Jurkat, Clone E6-1 (cell line): ENCODE data around the gene VEZF1.

Source experiments
- DNase-seq: peaks from one replicate; pipeline ENCODE4 v3.0.0-alpha.2; 2011; ENCODE audit warnings: low read depth, low spot score
- H3K4me3 ChIP-seq: 2 replicates; pipeline ENCODE4 v1.5.1; 2011; ENCODE audit warnings: mild to moderate bottlenecking, low read length, control low read depth, moderate library complexity

Gene VEZF1

GRCh38 chr17:57941384-57942370 lies 46.4 kb downstream of the VEZF1 start:
- no peak for DNase-seq
- H3K4me3 ChIP-seq, result no peak overlapping the region

- H3K4me3 ChIP-seq, result no peak overlapping the region
- DNase-seq, result no peak
Observed at GRCh38 chr17:57940653-57941329, 47.3 kb downstream of the VEZF1 start.

GRCh38 chr17:57940231-57940630 lies 47.8 kb downstream of the VEZF1 start:
- H3K4me3 ChIP-seq, result no peak overlapping the region
- DNase-seq, result no peak

DNA sequence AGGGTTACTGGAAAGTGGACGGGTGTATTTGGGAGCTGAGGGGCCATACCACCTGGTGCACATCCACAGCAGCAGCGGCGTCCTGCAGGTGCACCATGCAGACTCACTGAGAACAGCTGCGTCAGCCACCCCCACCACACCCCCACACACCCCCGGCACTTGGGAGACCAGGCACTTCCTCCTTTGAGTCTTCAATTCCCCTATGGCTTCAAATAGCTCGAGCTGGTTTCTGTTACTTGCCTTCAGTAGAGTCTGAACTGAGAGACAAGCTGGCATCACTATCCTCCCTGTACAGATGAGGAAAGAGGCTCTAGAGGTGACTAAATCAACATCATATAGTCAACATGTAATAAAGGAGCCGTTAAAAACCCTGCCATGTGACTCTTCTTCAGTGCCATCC lies 48.3 kb downstream of the VEZF1 start:
- DNase-seq, result peak; percentile 72
- no peak overlapping the region for H3K4me3 ChIP-seq

DNA sequence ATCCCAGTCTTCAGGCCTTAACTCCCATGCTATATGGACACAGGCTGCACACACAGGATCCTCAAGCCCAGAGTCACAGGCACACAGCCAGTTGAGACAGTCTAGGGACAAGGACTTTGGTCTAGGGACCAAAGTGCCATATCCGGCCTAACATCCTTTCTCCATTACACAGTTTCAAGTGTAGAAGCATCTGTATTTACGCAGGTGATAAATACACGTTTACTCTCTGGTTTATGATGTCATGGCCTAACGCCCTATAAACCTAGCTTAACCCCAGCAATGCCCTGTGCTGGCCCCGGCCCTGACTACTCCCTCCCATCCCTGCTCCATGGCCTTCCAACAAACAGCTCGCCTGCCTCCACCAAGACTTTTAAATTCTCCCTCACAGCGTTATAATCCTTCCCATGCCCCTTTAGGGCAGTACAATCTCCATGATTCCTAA lies 50.0 kb downstream of the VEZF1 start:
- no peak for DNase-seq
- H3K4me3 ChIP-seq, result no peak overlapping the region

DNA sequence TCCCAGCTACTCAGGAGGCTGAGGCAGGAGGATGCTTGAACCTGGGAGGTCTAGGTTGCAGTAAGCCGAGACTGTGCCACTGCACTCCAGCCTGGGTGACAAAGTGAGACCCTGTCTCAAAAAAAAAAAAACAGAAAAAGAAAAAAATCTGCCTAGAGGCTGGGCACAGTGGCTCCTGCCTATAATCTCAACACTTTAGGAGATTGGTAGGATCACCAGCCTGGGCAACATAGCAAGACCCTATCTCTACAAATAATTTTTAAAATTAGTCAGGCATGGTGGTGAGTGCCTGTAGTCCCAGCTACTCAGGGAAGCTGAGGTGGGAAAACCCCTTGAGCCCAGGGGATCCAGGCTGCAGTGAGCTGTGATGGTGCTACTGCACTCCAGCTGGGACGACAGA lies 50.6 kb downstream of the VEZF1 start:
- DNase-seq, result no peak
- no peak overlapping the region for H3K4me3 ChIP-seq

GRCh38 chr17:57935833-57936807 lies 51.9 kb downstream of the VEZF1 start:
- no peak overlapping the region for H3K4me3 ChIP-seq
- no peak for DNase-seq

GRCh38 chr17:57931488-57932137 lies 56.4 kb downstream of the VEZF1 start:
- no peak for DNase-seq
- no peak overlapping the region for H3K4me3 ChIP-seq

GRCh38 chr17:57930239-57930638 lies 57.8 kb downstream of the VEZF1 start:
- H3K4me3 ChIP-seq, result no peak overlapping the region
- DNase-seq, result no peak

DNA sequence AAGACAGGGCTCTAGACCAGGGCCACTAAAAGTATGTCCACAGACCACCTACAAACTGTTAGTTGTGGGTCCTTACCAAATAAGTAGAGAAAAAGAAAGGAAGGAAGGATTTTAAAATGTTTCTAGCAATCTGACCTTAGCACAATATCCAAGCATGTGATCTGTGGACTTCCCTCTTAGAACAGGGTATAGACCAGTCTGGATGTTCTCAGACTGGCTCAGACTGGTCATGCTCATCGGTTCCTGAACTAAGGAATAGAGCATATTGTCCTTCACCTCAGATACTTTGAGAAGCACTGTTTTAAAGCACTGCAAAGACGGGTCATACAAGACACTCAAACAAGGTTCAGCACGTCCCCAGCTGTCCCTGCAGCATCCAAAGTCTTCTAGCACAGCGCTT lies 58.7 kb downstream of the VEZF1 start:
- no peak for DNase-seq
- no peak overlapping the region for H3K4me3 ChIP-seq

- no peak for DNase-seq
- no peak overlapping the region for H3K4me3 ChIP-seq
Observed at GRCh38 chr17:57928928-57929327, 59.1 kb downstream of the VEZF1 start.

- no peak overlapping the region for H3K4me3 ChIP-seq
- DNase-seq, result no peak
Observed at GRCh38 chr17:57927048-57927723, 60.9 kb downstream of the VEZF1 start.

- no peak for DNase-seq
- H3K4me3 ChIP-seq, result no peak overlapping the region
Observed at GRCh38 chr17:57926723-57927047, 61.4 kb downstream of the VEZF1 start.

GRCh38 chr17:57925361-57925990 lies 62.6 kb downstream of the VEZF1 start:
- no peak for DNase-seq
- H3K4me3 ChIP-seq, result no peak overlapping the region

DNA sequence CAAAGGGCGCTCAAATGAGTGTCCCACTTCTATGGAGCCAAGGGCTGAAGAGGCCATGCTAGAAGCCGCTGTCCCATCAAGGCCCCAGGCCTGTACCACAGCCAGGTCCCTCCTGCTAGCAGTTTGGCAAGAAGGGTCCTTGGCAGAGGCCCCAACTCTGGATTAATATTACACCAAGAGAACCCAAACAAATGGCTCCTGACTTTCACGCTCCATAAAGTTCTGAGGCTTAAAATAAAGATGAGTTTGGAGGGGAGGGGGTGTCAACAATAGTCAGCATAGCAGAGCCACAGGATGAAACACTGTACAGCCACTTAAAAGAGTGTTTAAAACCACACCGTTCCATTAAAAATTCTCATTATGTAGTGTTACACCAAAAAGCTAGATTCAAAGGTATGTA lies 63.4 kb downstream of the VEZF1 start:
- DNase-seq, result peak; percentile 60
- no peak overlapping the region for H3K4me3 ChIP-seq
